ENCODE data around the gene PTGDS.
A peak's percentile ranks its signal among the peaks of the same experiment; 100 is the strongest.

Gene PTGDS

GRCh38 chr9:136973618-136974617 is 3.4 kb upstream of the PTGDS start:
- no peak for DNase-seq (ENCODE audit: low read depth in 1 of 2, low spot score in 1 of 2)
- TF ChIP-seq JUND (IDR thresholded peaks at IDR 0.05; ENCODE audit: low read depth) = no peak
- in situ Hi-C loops (cut with HindIII; ENCODE audit: low pct_unique_long_range_greater_than_20kb, low sequenced_read_pairs) = no loop called here

DNA sequence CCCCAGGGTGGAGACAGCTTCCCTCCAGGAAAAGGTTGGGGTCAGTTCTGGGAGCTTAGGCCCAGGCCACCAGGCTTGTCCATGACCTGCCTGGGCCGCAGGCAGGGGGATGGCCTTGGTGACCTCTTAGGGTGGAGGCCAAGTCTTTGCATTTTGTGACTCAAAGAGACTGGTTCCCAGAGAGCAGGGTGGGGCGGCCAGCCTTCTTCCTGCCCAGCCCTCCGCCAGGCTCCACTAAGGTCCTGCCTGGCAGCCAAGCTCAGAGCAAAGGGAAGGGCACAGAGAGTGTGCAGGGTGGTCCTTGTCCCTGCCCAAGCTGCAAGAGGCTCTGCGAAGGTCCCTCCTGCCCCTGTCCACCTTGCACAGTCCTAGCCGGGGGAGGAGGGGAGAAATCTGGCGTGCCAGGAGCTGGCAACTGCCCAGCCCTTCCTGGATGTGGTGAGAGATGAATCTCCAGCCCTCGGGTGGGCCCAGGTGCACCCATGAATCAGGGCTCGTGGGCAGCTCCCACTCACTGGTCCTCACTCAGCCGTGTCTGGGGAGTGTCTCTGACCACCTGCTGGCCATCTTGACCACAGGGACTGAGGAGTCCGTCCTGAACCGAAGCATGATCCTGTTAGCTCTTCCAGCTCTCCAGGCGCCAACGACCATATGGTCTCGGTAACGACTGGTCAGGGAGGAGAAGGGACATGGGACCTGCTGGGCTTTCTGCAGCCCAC is 2.3 kb upstream of the PTGDS start:
- in situ Hi-C loops (cut with HindIII; ENCODE audit: low pct_unique_long_range_greater_than_20kb, low sequenced_read_pairs) = no loop called here
- TF ChIP-seq JUND (IDR thresholded peaks at IDR 0.05; ENCODE audit: low read depth) = no peak
- DNase-seq (ENCODE audit: low read depth in 1 of 2, low spot score in 1 of 2) = no peak

- DNase-seq (ENCODE audit: low read depth in 1 of 2, low spot score in 1 of 2) = no peak
- no peak for TF ChIP-seq JUND (IDR thresholded peaks at IDR 0.05; ENCODE audit: low read depth)
- in situ Hi-C loops (cut with HindIII; ENCODE audit: low pct_unique_long_range_greater_than_20kb, low sequenced_read_pairs) = no loop called here
Measured at GRCh38 chr9:136975644-136976043, 1.7 kb upstream of the PTGDS start.

DNA sequence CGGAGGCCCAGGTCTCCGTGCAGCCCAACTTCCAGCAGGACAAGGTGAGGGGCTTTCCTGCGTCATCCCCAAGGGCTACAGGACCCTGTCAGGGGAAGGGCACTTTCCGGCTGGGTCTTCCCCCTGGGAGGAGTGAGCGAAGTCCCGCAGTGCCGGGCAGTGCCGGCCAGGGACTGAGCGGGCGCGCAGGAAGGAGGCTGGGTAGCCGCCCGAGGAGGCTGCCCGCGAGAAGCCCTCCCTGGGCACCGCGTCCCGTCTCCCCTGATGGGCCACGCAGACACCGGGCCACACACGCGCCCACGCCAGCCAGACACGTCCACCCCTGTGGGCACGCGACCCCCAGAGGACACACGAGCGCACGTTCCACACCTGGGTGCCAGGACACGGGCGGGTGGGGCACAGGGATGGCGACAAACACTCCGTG is 357 bp downstream of the PTGDS start:
- in situ Hi-C loops (cut with HindIII; ENCODE audit: low pct_unique_long_range_greater_than_20kb, low sequenced_read_pairs) = no loop called here

DNA sequence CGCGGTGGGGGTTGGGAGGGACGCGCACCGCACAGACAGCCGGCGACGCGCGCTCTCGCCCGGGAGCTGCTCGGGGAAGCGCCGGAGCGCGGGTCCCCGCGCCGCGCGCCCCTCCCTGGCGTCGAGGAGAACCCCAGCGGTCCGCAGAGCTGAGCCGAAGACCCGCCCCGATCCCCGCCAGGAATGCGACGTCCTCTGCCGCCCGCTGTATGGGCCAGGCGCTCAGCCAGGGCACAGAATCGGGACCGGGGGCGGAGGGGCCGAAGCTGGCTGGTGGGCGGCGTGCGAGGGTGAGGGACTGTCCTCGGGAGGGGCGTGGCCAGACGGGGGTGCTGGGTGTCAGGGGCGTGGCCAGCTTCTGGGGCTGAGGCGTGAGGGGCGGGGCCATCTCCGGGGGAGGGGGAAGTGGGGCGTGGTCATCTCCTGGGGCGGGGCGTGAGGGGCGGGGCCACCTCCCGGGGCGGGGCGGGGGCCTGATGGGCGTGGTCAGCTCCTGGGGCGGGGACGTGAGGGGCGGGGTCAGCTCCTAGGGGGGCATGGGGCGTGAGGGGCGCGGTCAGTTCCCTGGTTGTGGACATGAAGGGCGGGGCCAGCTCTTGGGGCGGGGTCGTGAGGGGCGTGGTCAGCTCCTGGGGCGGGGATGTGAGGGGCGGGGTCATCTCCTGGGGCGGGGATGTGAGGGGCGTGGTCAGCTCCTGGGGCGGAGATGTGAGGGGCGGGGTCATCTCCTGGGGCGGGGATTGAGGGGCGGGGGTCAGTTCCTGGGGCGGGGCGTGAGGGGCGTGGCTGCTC is 965 bp downstream of the PTGDS start:
- TF ChIP-seq JUND (IDR thresholded peaks at IDR 0.05; ENCODE audit: low read depth) = no peak
- DNase-seq (ENCODE audit: low read depth in 1 of 2, low spot score in 1 of 2) = peak; percentile 94 to 99
- in situ Hi-C loops (cut with HindIII; ENCODE audit: low pct_unique_long_range_greater_than_20kb, low sequenced_read_pairs) = no loop called here

More for the DNA sequence above, 357 bp downstream of the PTGDS start:
- TF ChIP-seq JUND (IDR thresholded peaks at IDR 0.05; ENCODE audit: low read depth) = no peak
- no peak for DNase-seq (ENCODE audit: low read depth in 1 of 2, low spot score in 1 of 2)

DNA sequence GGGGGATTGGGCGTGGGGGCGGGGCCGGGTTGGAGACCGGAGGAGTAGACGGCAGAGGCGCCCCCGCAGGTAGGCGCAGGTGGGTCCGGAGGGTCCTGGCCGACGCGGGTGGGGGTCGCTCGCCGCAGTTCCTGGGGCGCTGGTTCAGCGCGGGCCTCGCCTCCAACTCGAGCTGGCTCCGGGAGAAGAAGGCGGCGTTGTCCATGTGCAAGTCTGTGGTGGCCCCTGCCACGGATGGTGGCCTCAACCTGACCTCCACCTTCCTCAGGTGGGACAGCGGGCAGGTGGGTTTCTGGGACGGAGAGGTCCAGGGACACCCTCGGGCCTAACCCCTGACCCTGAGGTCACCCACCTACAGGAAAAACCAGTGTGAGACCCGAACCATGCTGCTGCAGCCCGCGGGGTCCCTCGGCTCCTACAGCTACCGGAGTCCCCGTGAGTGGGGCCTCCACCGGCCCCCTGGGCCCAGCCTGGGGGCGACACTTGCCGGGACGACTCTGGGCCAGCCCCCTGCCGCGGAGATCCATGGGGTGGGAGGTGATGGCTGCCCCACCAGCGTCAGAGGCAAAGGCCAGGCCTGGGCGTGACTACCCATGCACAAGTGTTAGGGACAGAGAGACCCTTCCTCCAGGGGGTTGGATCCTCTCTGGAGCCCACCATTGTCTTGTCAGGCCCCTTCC is 1.7 kb downstream of the PTGDS start:
- in situ Hi-C loops (cut with HindIII; ENCODE audit: low pct_unique_long_range_greater_than_20kb, low sequenced_read_pairs) = no loop called here

DNA sequence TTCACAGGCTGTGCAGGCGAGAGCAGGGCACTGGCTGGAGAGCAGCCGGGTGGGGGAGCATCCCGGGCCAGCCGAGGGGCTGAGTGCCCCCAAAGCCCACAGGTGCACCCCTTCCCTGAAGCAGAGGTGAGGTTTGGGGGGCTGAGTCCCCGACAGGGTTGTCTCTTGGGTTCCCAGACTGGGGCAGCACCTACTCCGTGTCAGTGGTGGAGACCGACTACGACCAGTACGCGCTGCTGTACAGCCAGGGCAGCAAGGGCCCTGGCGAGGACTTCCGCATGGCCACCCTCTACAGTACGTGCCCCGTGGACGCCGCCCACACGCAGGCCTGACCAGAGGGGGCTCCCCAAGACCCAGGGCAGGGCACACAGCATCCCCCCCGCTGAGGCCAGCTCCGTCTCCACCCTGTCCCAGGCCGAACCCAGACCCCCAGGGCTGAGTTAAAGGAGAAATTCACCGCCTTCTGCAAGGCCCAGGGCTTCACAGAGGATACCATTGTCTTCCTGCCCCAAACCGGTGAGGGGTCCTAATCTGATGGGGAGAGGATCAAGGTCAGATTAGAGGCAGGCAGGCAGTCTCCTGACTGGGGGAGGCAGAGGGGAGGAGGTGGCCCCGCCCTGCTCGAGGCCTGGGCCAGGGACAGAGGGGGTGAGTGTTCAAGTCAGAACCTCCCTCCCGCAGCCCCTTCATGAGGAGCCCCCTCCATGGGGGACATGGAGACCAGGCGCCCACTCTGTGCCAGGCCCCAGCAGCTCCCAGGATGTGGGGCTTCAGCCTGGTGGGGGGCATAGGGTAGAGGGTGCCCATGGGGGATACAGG is 2.7 kb downstream of the PTGDS start:
- no peak for TF ChIP-seq JUND (IDR thresholded peaks at IDR 0.05; ENCODE audit: low read depth)
- in situ Hi-C loops (cut with HindIII; ENCODE audit: low pct_unique_long_range_greater_than_20kb, low sequenced_read_pairs) = no loop called here
- DNase-seq (ENCODE audit: low read depth in 1 of 2, low spot score in 1 of 2) = no peak

More for the DNA sequence above, 1.7 kb downstream of the PTGDS start:
- DNase-seq (ENCODE audit: low read depth in 1 of 2, low spot score in 1 of 2) = no peak
- no peak for TF ChIP-seq JUND (IDR thresholded peaks at IDR 0.05; ENCODE audit: low read depth)

DNA sequence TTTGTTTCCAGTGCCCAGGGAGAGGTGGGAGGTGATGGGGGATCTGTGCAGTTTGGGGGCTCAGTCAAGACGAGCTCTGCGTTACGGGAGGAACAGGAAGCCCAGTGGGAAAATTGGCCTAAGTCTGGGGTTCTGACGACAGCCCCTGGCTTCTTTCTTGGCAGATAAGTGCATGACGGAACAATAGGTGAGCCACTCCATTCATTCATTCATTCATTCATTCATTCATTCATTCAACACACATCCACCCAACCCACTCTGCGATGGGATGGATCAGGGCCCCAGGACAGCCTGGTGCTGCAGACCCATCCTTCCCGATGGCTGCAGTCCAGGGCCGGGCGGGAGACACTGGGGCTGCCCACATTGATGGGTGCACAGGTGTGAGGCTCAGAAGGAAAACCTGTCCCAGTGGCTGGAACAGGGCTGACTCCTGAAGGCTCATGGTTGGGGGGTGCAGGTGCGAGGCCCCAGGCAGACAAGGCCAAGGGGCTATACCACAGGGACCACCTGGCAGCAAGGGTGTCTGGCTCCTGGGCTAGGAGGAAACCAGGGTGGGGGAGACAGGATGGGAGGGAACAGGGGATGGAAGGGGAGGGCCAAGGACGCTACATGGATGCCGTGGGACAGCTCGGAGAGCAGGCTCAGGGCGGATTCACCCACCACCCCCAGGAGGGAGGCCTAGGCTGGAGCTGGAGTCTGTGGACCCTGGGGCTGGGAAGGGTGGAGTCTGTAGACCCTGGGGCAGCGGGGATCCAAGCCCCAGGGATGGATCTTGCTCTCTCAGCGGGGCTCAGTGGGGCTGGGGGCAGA is 3.6 kb downstream of the PTGDS start:
- no peak for DNase-seq (ENCODE audit: low read depth in 1 of 2, low spot score in 1 of 2)
- no peak for TF ChIP-seq JUND (IDR thresholded peaks at IDR 0.05; ENCODE audit: low read depth)
- in situ Hi-C loops (cut with HindIII; ENCODE audit: low pct_unique_long_range_greater_than_20kb, low sequenced_read_pairs) = no loop called here

DNA sequence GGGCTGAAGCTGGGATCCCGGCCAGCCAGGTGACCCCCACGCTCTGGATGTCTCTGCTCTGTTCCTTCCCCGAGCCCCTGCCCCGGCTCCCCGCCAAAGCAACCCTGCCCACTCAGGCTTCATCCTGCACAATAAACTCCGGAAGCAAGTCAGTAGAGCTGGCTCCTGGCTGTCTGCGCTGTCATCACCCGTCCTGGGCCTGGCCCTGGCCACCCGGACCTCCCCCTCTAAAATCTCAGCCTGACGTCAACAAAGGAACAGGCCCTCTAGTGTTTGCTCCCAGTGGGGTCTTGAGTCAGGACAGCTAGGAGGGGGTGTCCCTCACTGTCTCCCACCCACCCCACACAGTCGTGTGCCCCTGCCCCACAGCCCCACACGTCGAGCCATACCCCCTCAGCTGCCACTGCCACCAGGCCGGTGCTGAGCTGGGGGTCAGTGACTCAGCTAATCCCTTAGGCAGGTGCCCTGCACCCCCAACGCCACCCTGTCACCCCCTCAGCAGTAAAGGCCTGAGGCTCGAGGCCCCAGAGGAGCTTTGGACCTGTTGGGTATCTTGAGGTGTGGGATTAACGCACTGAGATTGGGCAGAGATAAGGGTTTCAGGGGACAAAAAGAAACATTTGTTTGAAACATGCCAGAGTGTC is 4.4 kb downstream of the PTGDS start:
- in situ Hi-C loops (cut with HindIII; ENCODE audit: low pct_unique_long_range_greater_than_20kb, low sequenced_read_pairs) = no loop called here
- no peak for DNase-seq (ENCODE audit: low read depth in 1 of 2, low spot score in 1 of 2)

More for the DNA sequence above, 4.4 kb downstream of the PTGDS start:
- no peak for TF ChIP-seq JUND (IDR thresholded peaks at IDR 0.05; ENCODE audit: low read depth)

Measured in T47D (cell line).